ENCODE data around the gene RNASEL.

RNASEL gene

GRCh38 chr1:182584746-182585145, 4.3 kb downstream of the RNASEL start:
- no peak for TF ChIP-seq CTCF (conservative IDR thresholded peaks at IDR 0.05; ENCODE audit: low read depth)
- CTCF ChIA-PET = no interaction called here
- no peak overlapping the region for H3K27ac ChIP-seq
- POLR2A ChIA-PET (ENCODE audit: low non-redundant PET) = no interaction called here
- DNase-seq (ENCODE audit: low spot score) = no peak

GRCh38 chr1:182580736-182581135, 8.3 kb downstream of the RNASEL start:
- no peak overlapping the region for H3K27ac ChIP-seq
- POLR2A ChIA-PET (ENCODE audit: low non-redundant PET) = no interaction called here
- no peak for TF ChIP-seq CTCF (conservative IDR thresholded peaks at IDR 0.05; ENCODE audit: low read depth)
- CTCF ChIA-PET = no interaction called here
- no peak for DNase-seq (ENCODE audit: low spot score)

- POLR2A ChIA-PET (ENCODE audit: low non-redundant PET) = no interaction called here
- no peak overlapping the region for H3K27ac ChIP-seq
- TF ChIP-seq CTCF (conservative IDR thresholded peaks at IDR 0.05; ENCODE audit: low read depth) = no peak
- peak; percentile 73 for DNase-seq (ENCODE audit: low spot score)
- CTCF ChIA-PET = interaction anchor here (0.6 kb wide), 1 partner anchor 196 kb away, joined by 3 read pairs; no protein-coding TSS in a partner anchor
These were observed 13.4 kb downstream of the RNASEL start for GRCh38 chr1:182575540-182576149.

GRCh38 chr1:182574156-182574555, 14.9 kb downstream of the RNASEL start:
- ChIA-PET CTCF (no interaction called here), POLR2A (ENCODE audit: low non-redundant PET) (no interaction called here)
- no peak for TF ChIP-seq CTCF (conservative IDR thresholded peaks at IDR 0.05; ENCODE audit: low read depth)
- no peak for DNase-seq (ENCODE audit: low spot score)
- H3K27ac ChIP-seq = no peak overlapping the region

- TF ChIP-seq CTCF (conservative IDR thresholded peaks at IDR 0.05; ENCODE audit: low read depth) = no peak
- no peak overlapping the region for H3K27ac ChIP-seq
- ChIA-PET POLR2A (ENCODE audit: low non-redundant PET) (no interaction called here), CTCF (no interaction called here)
- DNase-seq (ENCODE audit: low spot score) = no peak
These were observed 18.5 kb downstream of the RNASEL start for GRCh38 chr1:182570611-182570970.

- ChIA-PET CTCF (no interaction called here), POLR2A (ENCODE audit: low non-redundant PET) (no interaction called here)
- TF ChIP-seq CTCF (conservative IDR thresholded peaks at IDR 0.05; ENCODE audit: low read depth) = no peak
These were observed 19.0 kb downstream of the RNASEL start for GRCh38 chr1:182569939-182570610.

More at GRCh38 chr1:182569939-182570610, 19.0 kb downstream of the RNASEL start:
- DNase-seq (ENCODE audit: low spot score) = no peak
- no peak overlapping the region for H3K27ac ChIP-seq

Data from RWPE1 (cell line).